ENCODE measurements around the gene NPR1.
A peak's percentile ranks its signal among the peaks of the same experiment; 100 is the strongest.

Gene NPR1

DNA sequence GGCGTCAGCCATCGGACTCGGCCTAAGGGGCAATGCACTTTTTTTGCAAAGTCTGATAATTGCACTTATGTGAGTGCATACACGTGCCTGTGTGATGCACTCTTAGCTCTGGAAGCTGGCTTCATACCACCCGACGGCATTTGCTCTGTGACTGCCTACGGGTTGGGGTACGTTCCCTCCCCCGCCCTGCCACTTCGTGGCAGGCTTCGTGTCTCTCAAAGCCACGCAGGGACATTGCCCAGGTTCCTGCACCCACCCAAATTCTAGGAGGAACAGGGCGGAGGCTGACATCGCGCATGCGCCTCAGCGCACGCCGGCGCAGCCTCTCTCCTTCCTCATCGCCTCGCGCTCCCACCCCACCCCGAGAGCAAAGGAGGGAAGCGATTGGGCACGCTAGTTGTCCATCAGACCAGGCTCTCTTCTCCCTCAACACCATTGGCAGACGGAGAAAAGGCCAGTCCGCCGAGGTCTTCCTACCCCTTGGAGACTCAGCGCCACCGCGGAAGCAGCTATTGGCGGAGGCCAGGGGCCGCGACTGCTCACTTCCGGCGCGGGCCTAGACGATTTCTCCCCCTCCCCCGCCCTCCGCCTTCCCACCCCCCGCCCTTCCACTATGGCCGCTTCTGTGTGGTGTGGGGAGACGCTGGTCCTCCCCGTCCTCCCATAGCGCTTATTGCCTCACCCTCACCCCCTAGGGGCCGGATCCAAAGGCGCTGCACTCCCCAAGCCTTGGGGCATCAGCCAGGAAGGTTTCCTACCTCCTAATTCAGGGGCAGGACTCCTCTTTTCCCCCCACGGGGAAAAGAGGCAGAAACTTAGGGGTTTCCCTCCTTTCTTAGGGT is 49.2 kb downstream of the NPR1 start, which contains the start of gene INTS3:
Gene INTS3 (plus strand): TSS at position 588 of the 842 bp plus-strand sequence. CDS start 585 bp downstream, outside the sequence.
- peak; percentile 98 for DNase-seq (ENCODE audit: low spot score)

DNA sequence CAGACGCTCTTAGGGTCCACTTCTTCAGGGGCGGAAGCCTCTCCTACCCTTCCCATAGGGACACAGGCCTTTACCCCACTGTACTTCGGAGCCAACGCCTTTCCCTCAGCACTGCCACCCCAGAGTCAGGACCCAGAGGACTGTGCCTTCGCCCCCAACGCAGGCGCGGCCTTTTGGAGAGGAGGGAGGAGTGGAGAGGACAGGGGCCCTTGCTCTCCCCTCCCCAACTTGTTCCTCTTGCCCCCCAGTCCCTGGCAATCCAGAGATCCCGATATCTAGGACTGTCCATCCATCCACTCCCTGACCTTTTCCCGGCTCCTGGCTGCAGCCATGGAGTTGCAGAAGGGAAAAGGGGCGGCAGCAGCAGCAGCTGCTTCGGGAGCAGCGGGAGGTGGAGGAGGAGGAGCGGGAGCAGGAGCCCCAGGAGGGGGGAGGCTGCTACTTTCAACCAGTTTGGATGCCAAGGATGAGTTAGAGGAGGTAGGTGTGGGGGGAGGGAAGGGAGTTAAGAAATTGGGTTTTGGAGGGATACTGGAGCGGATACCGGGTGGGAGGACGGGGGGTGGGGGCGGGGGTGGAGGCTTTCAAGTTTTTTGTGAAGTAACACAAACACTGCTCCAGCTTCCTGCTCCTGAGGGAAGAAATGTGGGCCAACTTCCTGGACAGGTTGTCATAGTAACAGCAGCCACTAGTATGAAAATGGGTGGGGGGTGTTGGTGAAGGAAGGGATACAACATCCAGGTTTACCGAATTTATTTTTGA is 50.0 kb downstream of the NPR1 start:
- peak; percentile 82 for DNase-seq (ENCODE audit: low spot score)

DNA sequence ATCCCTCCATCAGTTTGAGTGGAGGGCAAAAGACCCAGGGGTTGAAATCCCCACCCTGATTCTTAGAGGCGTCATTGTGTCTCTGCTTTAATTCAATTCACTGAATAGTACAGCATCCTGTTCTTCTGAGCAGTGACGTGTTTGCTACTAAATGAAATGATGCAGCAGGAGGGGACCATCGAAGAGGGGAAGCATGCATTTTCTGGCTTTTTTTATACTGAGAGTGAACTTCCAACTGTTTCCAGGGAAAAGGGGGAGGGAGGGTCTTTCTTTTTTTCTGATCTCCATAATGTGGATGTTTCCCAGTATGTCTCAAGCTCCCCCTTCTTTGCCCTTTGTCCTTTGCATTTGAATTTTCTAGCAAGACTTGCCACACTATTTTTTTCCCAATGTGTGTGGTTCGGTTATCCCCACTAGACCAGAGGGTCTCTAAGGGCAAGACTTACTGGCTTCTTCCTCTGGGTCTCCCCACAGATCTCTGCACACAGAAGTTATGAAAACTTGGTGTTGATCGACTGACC is 52.0 kb downstream of the NPR1 start:
- DNase-seq (ENCODE audit: low spot score): no peak

GRCh38 chr1:153733970-153734369 is 55.5 kb downstream of the NPR1 start:
- DNase-seq (ENCODE audit: low spot score): no peak

DNA sequence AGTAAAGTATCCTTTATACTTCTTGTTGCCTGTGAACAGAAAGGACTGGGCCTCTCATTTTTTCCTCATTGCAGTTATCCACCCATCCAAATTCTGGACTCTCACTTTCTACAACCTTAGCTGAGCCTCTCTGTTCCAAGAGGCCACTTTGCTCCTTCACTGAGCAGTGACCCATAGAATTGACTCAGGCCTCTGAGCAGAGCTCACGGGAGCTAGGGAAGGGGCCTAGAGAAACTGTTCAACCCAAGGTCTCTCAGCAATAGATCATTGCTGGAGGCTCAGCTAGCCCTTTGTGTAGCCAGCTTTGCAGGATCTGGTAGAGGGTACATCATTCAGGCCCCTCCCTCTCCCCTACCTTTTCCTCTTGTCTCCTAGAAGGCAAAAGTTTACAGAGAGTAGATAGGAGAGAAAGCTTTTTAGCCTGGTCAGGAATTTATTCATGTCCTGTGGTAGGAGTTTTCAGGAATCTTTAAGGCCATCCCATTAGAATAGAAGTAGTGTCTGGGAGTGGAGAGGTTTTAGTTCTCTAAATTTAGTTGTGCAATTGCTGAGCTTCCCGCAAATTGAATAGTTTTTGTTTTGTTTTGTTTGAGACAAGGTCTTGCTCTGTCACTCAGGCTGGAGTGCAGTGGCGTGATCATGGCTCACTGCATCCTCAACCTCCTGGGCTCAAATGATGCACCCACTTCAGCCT is 56.1 kb downstream of the NPR1 start:
- DNase-seq (ENCODE audit: low spot score): no peak

- no peak for DNase-seq (ENCODE audit: low spot score)
Observed at GRCh38 chr1:153735090-153735420, 56.6 kb downstream of the NPR1 start.

DNA sequence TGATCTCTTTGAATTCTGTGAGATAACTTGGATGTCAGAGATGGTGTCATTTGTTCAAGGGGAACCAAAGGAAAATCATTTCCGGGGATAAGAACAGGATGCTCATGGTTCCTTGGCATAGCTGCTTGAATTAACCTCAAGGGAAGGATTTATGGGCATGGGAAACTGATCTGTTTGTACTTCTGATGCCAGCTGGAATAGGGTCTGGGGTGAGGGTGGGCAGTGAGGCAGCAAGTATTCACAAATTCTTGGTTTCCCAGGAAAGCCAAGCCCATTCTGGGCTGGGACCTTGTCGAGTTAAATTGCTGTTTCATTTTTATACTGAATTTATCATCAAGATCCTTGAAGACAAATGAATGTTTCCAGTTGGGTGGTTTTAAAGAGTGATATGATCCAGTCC is 63.5 kb downstream of the NPR1 start:
- DNase-seq (ENCODE audit: low spot score): no peak

GRCh38 chr1:153742411-153743142 is 64.1 kb downstream of the NPR1 start:
- no peak for DNase-seq (ENCODE audit: low spot score)
